ENCODE measurements around the gene PBX3. TPM values are rescaled to one million over a fixed set of nuclear protein-coding genes. Genes with fewer than 3 reads are reported as not detected.
A peak's percentile ranks its signal among the peaks of the same experiment; 100 is the strongest.

The PBX3 gene
- total and polyA plus RNA-seq, 2 donors (not counting 1 experiment from before 2014, with no cell fraction given) = 35.8 to 51.8 TPM

GRCh38 chr9:125825762-125826161 lies 78.6 kb downstream of the PBX3 start:
- H3K79me2 ChIP-seq (ENCODE audit: control insufficient read depth, insufficient read depth, low read length) = peaks cover 26% of the 10 kb centered on the region
- H3K9me3 ChIP-seq (ENCODE audit: control insufficient read depth, insufficient read depth, low read depth, low read length) = no peaks in the 10 kb centered on the region
- H3K4me2 ChIP-seq (ENCODE audit: extremely low read depth, insufficient read depth, low read length) = no peak overlapping the region
- no peak overlapping the region for H2AFZ ChIP-seq (ENCODE audit: low read length)
- H3K27ac ChIP-seq (ENCODE audit: insufficient read depth, low read length) = no peak overlapping the region
- H3K36me3 ChIP-seq (ENCODE audit: control insufficient read depth, insufficient read depth, low read length) = no peaks in the 10 kb centered on the region
- TF ChIP-seq EZH2 (IDR thresholded peaks at IDR 0.05; ENCODE audit: low read length, missing control alignments) (no peak), CTCF (conservative IDR thresholded peaks at IDR 0.05 in 1 of 2, IDR thresholded peaks at IDR 0.05 in 1 of 2; ENCODE audit: low read depth in 1 of 2, low read length in 2 of 2) (no peak)
- no peaks in the 10 kb centered on the region for H3K27me3 ChIP-seq (ENCODE audit: control insufficient read depth, insufficient read depth, low read length)
- H3K9ac ChIP-seq (ENCODE audit: insufficient read depth, low read length) = no peak overlapping the region
- peaks cover 2% of the 10 kb centered on the region for H3K4me1 ChIP-seq (ENCODE audit: control insufficient read depth, extremely low read depth, insufficient read depth, low read length)
- DNase-seq (ENCODE audit: low read depth in 2 of 2) = no peak
- H3K4me3 ChIP-seq (replicated peaks in 1 of 4; ENCODE audit: control extremely low read depth in 1 of 4, insufficient read depth in 1 of 4, low read depth in 3 of 4, low read length in 4 of 4) = no peak overlapping the region
- no peaks in the 10 kb centered on the region for H4K20me1 ChIP-seq (ENCODE audit: control insufficient read depth, extremely low read depth, insufficient read depth, low read length)

GRCh38 chr9:125826850-125827249 lies 79.7 kb downstream of the PBX3 start:
- peak in 1 of 2 donors; percentile 34 for DNase-seq (ENCODE audit: low read depth in 2 of 2)
- peaks cover 2% of the 10 kb centered on the region for H3K4me1 ChIP-seq (ENCODE audit: control insufficient read depth, extremely low read depth, insufficient read depth, low read length)
- H3K4me3 ChIP-seq (replicated peaks in 1 of 4; ENCODE audit: control extremely low read depth in 1 of 4, insufficient read depth in 1 of 4, low read depth in 3 of 4, low read length in 4 of 4) = no peak overlapping the region
- H3K27ac ChIP-seq (ENCODE audit: insufficient read depth, low read length) = no peak overlapping the region
- no peaks in the 10 kb centered on the region for H3K9me3 ChIP-seq (ENCODE audit: control insufficient read depth, insufficient read depth, low read depth, low read length)
- no peaks in the 10 kb centered on the region for H3K27me3 ChIP-seq (ENCODE audit: control insufficient read depth, insufficient read depth, low read length)
- peaks cover 35% of the 10 kb centered on the region for H3K79me2 ChIP-seq (ENCODE audit: control insufficient read depth, insufficient read depth, low read length)
- no peak overlapping the region for H3K9ac ChIP-seq (ENCODE audit: insufficient read depth, low read length)
- no peak overlapping the region for H2AFZ ChIP-seq (ENCODE audit: low read length)
- H3K36me3 ChIP-seq (ENCODE audit: control insufficient read depth, insufficient read depth, low read length) = no peaks in the 10 kb centered on the region
- no peak overlapping the region for H3K4me2 ChIP-seq (ENCODE audit: extremely low read depth, insufficient read depth, low read length)
- H4K20me1 ChIP-seq (ENCODE audit: control insufficient read depth, extremely low read depth, insufficient read depth, low read length) = no peaks in the 10 kb centered on the region
- TF ChIP-seq CTCF (conservative IDR thresholded peaks at IDR 0.05 in 1 of 2, IDR thresholded peaks at IDR 0.05 in 1 of 2; ENCODE audit: low read depth in 1 of 2, low read length in 2 of 2) (no peak), EZH2 (IDR thresholded peaks at IDR 0.05; ENCODE audit: low read length, missing control alignments) (no peak)

GRCh38 chr9:125829743-125830142 lies 82.6 kb downstream of the PBX3 start:
- H3K9me3 ChIP-seq (ENCODE audit: control insufficient read depth, insufficient read depth, low read depth, low read length) = no peaks in the 10 kb centered on the region
- peak overlapping the region; percentile 43 for H3K27ac ChIP-seq (ENCODE audit: insufficient read depth, low read length)
- H3K27me3 ChIP-seq (ENCODE audit: control insufficient read depth, insufficient read depth, low read length) = no peaks in the 10 kb centered on the region
- TF ChIP-seq CTCF (conservative IDR thresholded peaks at IDR 0.05 in 1 of 2, IDR thresholded peaks at IDR 0.05 in 1 of 2; ENCODE audit: low read depth in 1 of 2, low read length in 2 of 2) (no peak), EZH2 (IDR thresholded peaks at IDR 0.05; ENCODE audit: low read length, missing control alignments) (no peak)
- no peaks in the 10 kb centered on the region for H3K36me3 ChIP-seq (ENCODE audit: control insufficient read depth, insufficient read depth, low read length)
- peaks cover 2% of the 10 kb centered on the region for H3K4me1 ChIP-seq (ENCODE audit: control insufficient read depth, extremely low read depth, insufficient read depth, low read length)
- H3K4me3 ChIP-seq (replicated peaks in 1 of 4; ENCODE audit: control extremely low read depth in 1 of 4, insufficient read depth in 1 of 4, low read depth in 3 of 4, low read length in 4 of 4) = peak overlapping the region; percentile 50 to 75 (median 59)
- H3K79me2 ChIP-seq (ENCODE audit: control insufficient read depth, insufficient read depth, low read length) = peaks cover 38% of the 10 kb centered on the region
- no peaks in the 10 kb centered on the region for H4K20me1 ChIP-seq (ENCODE audit: control insufficient read depth, extremely low read depth, insufficient read depth, low read length)
- H3K4me2 ChIP-seq (ENCODE audit: extremely low read depth, insufficient read depth, low read length) = peak overlapping the region; percentile 88
- peak overlapping the region; percentile 84 for H2AFZ ChIP-seq (ENCODE audit: low read length)
- peak overlapping the region; percentile 24 for H3K9ac ChIP-seq (ENCODE audit: insufficient read depth, low read length)
- peak; percentile 19 to 40 for DNase-seq (ENCODE audit: low read depth in 2 of 2)
